Cerebellar nuclear complex (tissue), 1 donor: ENCODE measurements around the gene ST13.
"Not testable (repeated sequence)": the region's sequence is repeated elsewhere in the genome, so short reads cannot be mapped to it uniquely, and the experiment has no call there.

Source experiments
- DNase-seq, 2 experiments: peaks; one replicate each; lab custom pipeline; 2025; lab: John Stamatoyannopoulos, UW

Gene ST13

DNA sequence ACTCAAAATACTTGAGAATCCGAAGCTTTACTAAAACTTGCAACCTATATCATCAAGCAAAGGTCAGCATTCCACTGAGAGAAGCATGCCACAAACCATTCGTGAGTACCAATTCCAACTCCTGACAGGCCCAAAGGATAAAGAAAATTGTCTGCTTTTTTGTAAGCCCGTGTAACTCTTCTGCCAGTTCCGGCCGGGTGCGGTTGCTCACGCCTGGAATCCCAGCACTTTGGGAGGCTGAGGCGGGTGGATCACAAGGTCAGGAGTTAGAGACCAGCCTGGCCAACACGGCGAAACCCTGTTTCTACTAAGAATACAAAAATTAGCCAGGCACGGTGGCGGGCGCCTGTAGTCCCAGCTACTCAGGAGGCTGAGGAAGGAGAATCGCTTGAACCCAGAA is 74.7 kb downstream of the ST13 start:
- DNase-seq = not testable (repeated sequence)
